H1 (cell line): ENCODE measurements around the gene UGGT2. TPM values are rescaled to one million over a fixed set of nuclear protein-coding genes. Genes with fewer than 3 reads are reported as not detected.

Source experiments
- polyA plus RNA-seq, 7 experiments: library from polyadenylated mRNA; depleted of rRNA in 3 of 7; stranded (reverse) in 5 of 7; unstranded in 2 of 7; fragments of >200 nt in 5 of 7; fragments of 200-250 nt in 2 of 7; gene quantifications; 1 replicate in 5 of 7; 2 replicates in 1 of 7; 4 replicates in 1 of 7; pipeline versions ENCODE4 v1.2.1 to v1.2.3, GENCODE V29; 2011 to 2013; ENCODE audit warnings: missing spikeins in 2 of 7, mixed read lengths in 2 of 7
- total RNA-seq: library from RNA; stranded (reverse); fragmentation: NEBNext Ultra II Directional; extraction: Animal tissue kit (Norgen Biotek cat#: 25700); gene quantifications from 2 replicates; pipeline ENCODE4 v1.2.1, GENCODE V29; 2021
- TF ChIP-seq, protein P1 (sequence below): fragments of 300-600 bp; sonication (generic); IDR thresholded peaks from 2 replicates; pipeline ENCODE4 v1.7.1; 2012; ENCODE audit warnings: low read length, moderate library complexity, mild to moderate bottlenecking, inconsistent platforms; ENCODE audit not compliant: insufficient replicate concordance

UGGT2 gene
- total and polyA plus RNA-seq, 2 of the 8 experiments (the other 6 are each of a cell fraction or from before 2014, with no cell fraction given) = 5.9 to 25.1 TPM

GRCh38 chr13:95970878-95971277 is 82.3 kb downstream of the UGGT2 start (continued):
- TF ChIP-seq, protein P1, sequence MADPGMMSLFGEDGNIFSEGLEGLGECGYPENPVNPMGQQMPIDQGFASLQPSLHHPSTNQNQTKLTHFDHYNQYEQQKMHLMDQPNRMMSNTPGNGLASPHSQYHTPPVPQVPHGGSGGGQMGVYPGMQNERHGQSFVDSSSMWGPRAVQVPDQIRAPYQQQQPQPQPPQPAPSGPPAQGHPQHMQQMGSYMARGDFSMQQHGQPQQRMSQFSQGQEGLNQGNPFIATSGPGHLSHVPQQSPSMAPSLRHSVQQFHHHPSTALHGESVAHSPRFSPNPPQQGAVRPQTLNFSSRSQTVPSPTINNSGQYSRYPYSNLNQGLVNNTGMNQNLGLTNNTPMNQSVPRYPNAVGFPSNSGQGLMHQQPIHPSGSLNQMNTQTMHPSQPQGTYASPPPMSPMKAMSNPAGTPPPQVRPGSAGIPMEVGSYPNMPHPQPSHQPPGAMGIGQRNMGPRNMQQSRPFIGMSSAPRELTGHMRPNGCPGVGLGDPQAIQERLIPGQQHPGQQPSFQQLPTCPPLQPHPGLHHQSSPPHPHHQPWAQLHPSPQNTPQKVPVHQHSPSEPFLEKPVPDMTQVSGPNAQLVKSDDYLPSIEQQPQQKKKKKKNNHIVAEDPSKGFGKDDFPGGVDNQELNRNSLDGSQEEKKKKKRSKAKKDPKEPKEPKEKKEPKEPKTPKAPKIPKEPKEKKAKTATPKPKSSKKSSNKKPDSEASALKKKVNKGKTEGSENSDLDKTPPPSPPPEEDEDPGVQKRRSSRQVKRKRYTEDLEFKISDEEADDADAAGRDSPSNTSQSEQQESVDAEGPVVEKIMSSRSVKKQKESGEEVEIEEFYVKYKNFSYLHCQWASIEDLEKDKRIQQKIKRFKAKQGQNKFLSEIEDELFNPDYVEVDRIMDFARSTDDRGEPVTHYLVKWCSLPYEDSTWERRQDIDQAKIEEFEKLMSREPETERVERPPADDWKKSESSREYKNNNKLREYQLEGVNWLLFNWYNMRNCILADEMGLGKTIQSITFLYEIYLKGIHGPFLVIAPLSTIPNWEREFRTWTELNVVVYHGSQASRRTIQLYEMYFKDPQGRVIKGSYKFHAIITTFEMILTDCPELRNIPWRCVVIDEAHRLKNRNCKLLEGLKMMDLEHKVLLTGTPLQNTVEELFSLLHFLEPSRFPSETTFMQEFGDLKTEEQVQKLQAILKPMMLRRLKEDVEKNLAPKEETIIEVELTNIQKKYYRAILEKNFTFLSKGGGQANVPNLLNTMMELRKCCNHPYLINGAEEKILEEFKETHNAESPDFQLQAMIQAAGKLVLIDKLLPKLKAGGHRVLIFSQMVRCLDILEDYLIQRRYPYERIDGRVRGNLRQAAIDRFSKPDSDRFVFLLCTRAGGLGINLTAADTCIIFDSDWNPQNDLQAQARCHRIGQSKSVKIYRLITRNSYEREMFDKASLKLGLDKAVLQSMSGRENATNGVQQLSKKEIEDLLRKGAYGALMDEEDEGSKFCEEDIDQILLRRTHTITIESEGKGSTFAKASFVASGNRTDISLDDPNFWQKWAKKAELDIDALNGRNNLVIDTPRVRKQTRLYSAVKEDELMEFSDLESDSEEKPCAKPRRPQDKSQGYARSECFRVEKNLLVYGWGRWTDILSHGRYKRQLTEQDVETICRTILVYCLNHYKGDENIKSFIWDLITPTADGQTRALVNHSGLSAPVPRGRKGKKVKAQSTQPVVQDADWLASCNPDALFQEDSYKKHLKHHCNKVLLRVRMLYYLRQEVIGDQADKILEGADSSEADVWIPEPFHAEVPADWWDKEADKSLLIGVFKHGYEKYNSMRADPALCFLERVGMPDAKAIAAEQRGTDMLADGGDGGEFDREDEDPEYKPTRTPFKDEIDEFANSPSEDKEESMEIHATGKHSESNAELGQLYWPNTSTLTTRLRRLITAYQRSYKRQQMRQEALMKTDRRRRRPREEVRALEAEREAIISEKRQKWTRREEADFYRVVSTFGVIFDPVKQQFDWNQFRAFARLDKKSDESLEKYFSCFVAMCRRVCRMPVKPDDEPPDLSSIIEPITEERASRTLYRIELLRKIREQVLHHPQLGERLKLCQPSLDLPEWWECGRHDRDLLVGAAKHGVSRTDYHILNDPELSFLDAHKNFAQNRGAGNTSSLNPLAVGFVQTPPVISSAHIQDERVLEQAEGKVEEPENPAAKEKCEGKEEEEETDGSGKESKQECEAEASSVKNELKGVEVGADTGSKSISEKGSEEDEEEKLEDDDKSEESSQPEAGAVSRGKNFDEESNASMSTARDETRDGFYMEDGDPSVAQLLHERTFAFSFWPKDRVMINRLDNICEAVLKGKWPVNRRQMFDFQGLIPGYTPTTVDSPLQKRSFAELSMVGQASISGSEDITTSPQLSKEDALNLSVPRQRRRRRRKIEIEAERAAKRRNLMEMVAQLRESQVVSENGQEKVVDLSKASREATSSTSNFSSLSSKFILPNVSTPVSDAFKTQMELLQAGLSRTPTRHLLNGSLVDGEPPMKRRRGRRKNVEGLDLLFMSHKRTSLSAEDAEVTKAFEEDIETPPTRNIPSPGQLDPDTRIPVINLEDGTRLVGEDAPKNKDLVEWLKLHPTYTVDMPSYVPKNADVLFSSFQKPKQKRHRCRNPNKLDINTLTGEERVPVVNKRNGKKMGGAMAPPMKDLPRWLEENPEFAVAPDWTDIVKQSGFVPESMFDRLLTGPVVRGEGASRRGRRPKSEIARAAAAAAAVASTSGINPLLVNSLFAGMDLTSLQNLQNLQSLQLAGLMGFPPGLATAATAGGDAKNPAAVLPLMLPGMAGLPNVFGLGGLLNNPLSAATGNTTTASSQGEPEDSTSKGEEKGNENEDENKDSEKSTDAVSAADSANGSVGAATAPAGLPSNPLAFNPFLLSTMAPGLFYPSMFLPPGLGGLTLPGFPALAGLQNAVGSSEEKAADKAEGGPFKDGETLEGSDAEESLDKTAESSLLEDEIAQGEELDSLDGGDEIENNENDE = no peak
